Heart right ventricle (tissue), 16 donors: ENCODE data around the gene USP31. TPM values are rescaled to one million over a fixed set of nuclear protein-coding genes. Genes with fewer than 3 reads are reported as not detected.
"Not testable (repeated sequence)": the region's sequence is repeated elsewhere in the genome, so short reads cannot be mapped to it uniquely, and the experiment has no call there.

Experiments
- ATAC-seq, 8 donors: fragments of 200-7000 bp; cut with Tn5 transposase; one replicate each; pipeline ENCODE4 v1.9.1; 2020; ENCODE audit warnings: mild to moderate bottlenecking in 8 of 8, moderate library complexity in 8 of 8, moderate number of reproducible peaks in 1 of 8
- DNase-seq, 2 donors: peaks; one replicate each; pipeline ENCODE4 v3.0.0-alpha.2; 2020
- H3K27ac ChIP-seq, 10 donors: fragments of 200-600 bp; sonication (generic) in 2 of 10; one replicate each; pipeline versions ENCODE4 v1.5.0 to v1.8.0; 2020 to 2022; ENCODE audit warnings: mild to moderate bottlenecking in 3 of 10
- H3K27me3 ChIP-seq, 7 donors: fragments of 200-600 bp; one replicate each; pipeline ENCODE4 v1.8.0; 2021 to 2022; ENCODE audit warnings: mild to moderate bottlenecking in 2 of 7
- H3K36me3 ChIP-seq, 9 donors: fragments of 200-600 bp; sonication (generic) in 1 of 9; one replicate each; pipeline versions ENCODE4 v1.5.0 to v1.8.0; 2020 to 2022; ENCODE audit warnings: mild to moderate bottlenecking in 2 of 9
- H3K4me1 ChIP-seq, 9 donors: fragments of 200-600 bp; sonication (generic) in 1 of 9; one replicate each; pipeline versions ENCODE4 v1.5.0 to v1.8.0; 2020 to 2022; ENCODE audit warnings: mild to moderate bottlenecking in 4 of 9
- H3K4me3 ChIP-seq, 10 donors: fragments of 200-600 bp; sonication (generic) in 2 of 10; one replicate each; pipeline versions ENCODE4 v1.5.0 to v1.8.0; 2020 to 2022; ENCODE audit warnings: mild to moderate bottlenecking in 7 of 10, moderate library complexity in 2 of 10
- H3K9me3 ChIP-seq, 11 donors: fragments of 200-600 bp in 10 of 11; sonication (generic) in 2 of 11; one replicate each; pipeline versions ENCODE4 v1.5.0 to v1.8.0; 2013 to 2022; ENCODE audit warnings: mild to moderate bottlenecking in 2 of 11, control low read depth in 1 of 11, moderate library complexity in 1 of 11
- CTCF ChIP-seq, 9 donors: fragments of 200-600 bp; sonication (generic) in 2 of 9; IDR thresholded peaks; one replicate each; pipeline versions ENCODE4 v1.5.0 to v1.8.0; 2021 to 2022; ENCODE audit warnings: antibody characterized with exemption in 9 of 9, mild to moderate bottlenecking in 5 of 9, moderate library complexity in 1 of 9
- WGBS, 2 donors: extraction: QIAGEN DNeasy Blood & Tissue Kit; methylation state at CpG; one replicate each; pipeline ENCODE4 v1.1.7; 2013; ENCODE audit warnings: inconsistent platforms in 1 of 2; 5-methylcytosine and 5-hydroxymethylcytosine counted together
- intact Hi-C, 10 donors: fragments of 100-400 bp; cut with DNase I; formaldehyde crosslinking; loops; one replicate each; pipeline versions ENCODE4 v1.11.1 to v1.14.2; 2022
- polyA plus RNA-seq, 2 donors: library from polyadenylated mRNA; stranded (reverse); fragments of 200-250 nt; gene quantifications; one replicate each; pipeline ENCODE4 v1.2.3, GENCODE V29; 2013
- total RNA-seq, 10 donors: library from RNA; stranded (reverse); fragmentation: NEBNext Ultra II Directional in 3 of 10; extraction: Animal tissue kit (Norgen Biotek cat#: 25700) in 3 of 10; gene quantifications; one replicate each; pipeline versions ENCODE4 v1.2.1 to v1.2.4, GENCODE V29; 2021 to 2023
- donor health status: Arrhythmogenic right ventricular cardiomyopathy.
- donor health status: ischemic (EF 13 %, LVEDD 7.1; RV severe dilation, severe dysfunction).
- donor health status: healthy with polysubstance abuse.
- donor health status: DM: no; HTN: yes; CAD: no.
- donor health status: DM: no; HTN: no; CAD: no.
- donor health status: ischemic (EF 25% LVEDD 6.9; RV normal size, moderate dysfunction).
- donor health status: ischemic (EF 25% LVEDD 5.7; RV mildly dilated, moderate dysfunction).
- donor health status: healthy.
- donor health status: DM: yes; HTN: yes; CAD: no.
- donor health status: Ischemic cardiomyopathy.
- donor health status: ischemic (EF 35%, LVEDD 5.7; RV mildly dilated, moderate dysfunction).
- donor health status: nonischemic (EF 11% LVEDD 7.7; RV severe dilation, severe dysfunction).
- donor health status: DM: yes; HTN: yes; CAD: no.
- donor health status: PGD.
- donor health status: ischemic (EF 29% LVEDD 5.4; RV normal size, mild dysfunction).
- donor health status: nonischemic (EF 23%, LVEDD 6.1; RV moderate dilation, normal function).

The USP31 gene
- total and polyA plus RNA-seq, 12 donors = 8.9 to 32.1 (median 22.4) TPM

- DNase-seq (no peak), ATAC-seq (no peak)
- Histone ChIP-seq H3K36me3 (no peaks in the 10 kb centered on the region), H3K27ac (peak overlapping the region in 1 of 10 donors; percentile 11), H3K4me1 (peaks cover 3 to 89% (median 59%) of the 10 kb centered on the region in 9 donors), H3K9me3 (no peaks in the 10 kb centered on the region), H3K27me3 (no peaks in the 10 kb centered on the region), H3K4me3 (no peak overlapping the region)
- TF ChIP-seq CTCF (IDR thresholded peaks at IDR 0.05) = no peak
- 66 to 70% methylated on average over 6 of the region's 6 CpGs for WGBS, 2 donors
- intact Hi-C loops = loop anchor here in 5 of 10 donors (5.0 to 10.0 kb wide), 3 partner anchors 60 to 80 kb away; no protein-coding TSS in a partner anchor
Measured at GRCh38 chr16:23145186-23145585, 4.1 kb downstream of the USP31 start.

DNA sequence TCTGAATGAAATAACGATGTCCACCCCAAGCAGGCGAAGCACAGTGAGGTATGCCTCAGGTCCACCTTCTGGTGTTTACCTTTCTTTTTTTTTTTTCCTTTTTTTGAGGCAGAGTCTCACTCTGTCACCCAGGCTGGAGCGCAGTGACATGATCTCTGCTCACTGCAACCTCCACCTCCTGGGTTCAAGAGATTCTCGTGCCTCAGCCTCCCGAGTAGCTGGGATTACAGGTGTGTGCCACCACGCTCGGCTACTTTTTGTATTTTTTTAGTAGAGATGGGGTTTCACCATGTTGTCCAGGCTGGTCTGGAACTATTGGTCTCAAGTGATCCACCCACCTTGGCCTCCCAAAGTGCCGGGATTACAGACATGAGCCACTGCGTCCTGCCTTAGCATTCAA, 4.9 kb downstream of the USP31 start:
- not testable (repeated sequence) for H3K9me3 ChIP-seq, H3K36me3 ChIP-seq, H3K27me3 ChIP-seq, H3K27ac ChIP-seq, H3K4me3 ChIP-seq, DNase-seq, ATAC-seq
- 96 to 97% methylated on average over 9 of the region's 9 CpGs for WGBS, 2 donors
- intact Hi-C loops = loop anchor here in 3 of 10 donors (5.0 to 10.0 kb wide), 3 partner anchors 57 to 80 kb away; no protein-coding TSS in a partner anchor
- peaks cover 3 to 92% (median 64%) of the 10 kb centered on the region in 9 donors for H3K4me1 ChIP-seq

- Histone ChIP-seq H3K4me3 (no peak overlapping the region), H3K9me3 (peaks cover 0 to 7% (median 0%) of the 10 kb centered on the region in 11 donors), H3K27me3 (no peaks in the 10 kb centered on the region), H3K36me3 (no peaks in the 10 kb centered on the region), H3K27ac (peak overlapping the region in 5 of 10 donors; percentile 22 to 55 (median 36)), H3K4me1 (peaks cover 3 to 94% (median 64%) of the 10 kb centered on the region in 9 donors)
- ATAC-seq (peak in 1 of 8 donors; percentile 1), DNase-seq (no peak)
- intact Hi-C loops = loop anchor here in 3 of 10 donors (5.0 to 10.0 kb wide), 3 partner anchors 56 to 79 kb away; no protein-coding TSS in a partner anchor
- 63 to 68% methylated on average over 3 of the region's 3 CpGs for WGBS, 2 donors
- no peak for TF ChIP-seq CTCF (IDR thresholded peaks at IDR 0.05)
Measured at GRCh38 chr16:23143391-23143790, 5.9 kb downstream of the USP31 start.

DNA sequence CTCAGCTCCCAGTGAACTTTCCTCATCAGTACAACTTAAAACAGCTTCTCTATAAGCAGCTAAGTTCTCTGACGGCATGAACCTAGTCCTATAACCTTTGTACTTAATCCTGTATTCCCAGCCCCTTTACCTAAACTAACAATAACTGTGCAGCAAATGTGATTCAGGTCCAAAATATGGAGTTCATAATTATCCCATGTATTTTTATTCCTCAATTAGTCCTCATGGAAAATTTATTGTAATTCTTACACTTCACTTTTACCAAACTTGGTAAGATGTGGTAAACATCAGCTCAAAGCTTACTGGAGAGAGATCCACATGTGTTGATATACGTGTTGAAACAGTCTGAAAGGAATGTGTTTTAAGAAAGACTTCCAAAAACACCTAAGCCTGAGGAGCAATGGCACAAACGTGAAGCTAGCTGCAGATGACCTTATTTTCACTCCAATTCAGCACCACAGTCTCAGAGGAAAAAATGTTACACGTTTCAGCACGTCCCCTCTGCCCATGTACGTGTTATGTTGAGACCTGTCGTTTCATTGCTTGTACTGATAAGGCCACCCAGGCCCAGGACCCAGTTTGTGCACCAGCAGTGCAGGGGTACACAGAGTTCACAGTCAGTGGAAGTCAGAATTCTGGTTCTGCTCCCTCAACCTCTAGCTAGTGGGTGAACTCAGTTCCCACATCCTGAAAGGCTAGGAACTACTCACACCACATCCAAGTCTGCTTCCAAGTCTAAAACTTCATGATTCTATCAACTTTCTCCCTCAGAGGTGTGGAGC, 7.1 kb downstream of the USP31 start:
- Histone ChIP-seq H3K27ac (peak overlapping the region in 9 of 10 donors; percentile 22 to 61 (median 36)), H3K4me3 (no peak overlapping the region), H3K36me3 (no peaks in the 10 kb centered on the region), H3K9me3 (peaks cover 0 to 19% (median 2%) of the 10 kb centered on the region in 11 donors), H3K4me1 (peaks cover 3 to 82% (median 52%) of the 10 kb centered on the region in 9 donors), H3K27me3 (no peaks in the 10 kb centered on the region)
- TF ChIP-seq CTCF (IDR thresholded peaks at IDR 0.05) = no peak
- ATAC-seq (peak in 7 of 8 donors; percentile 21 to 91 (median 61)), DNase-seq (no peak)
- WGBS, 2 donors = 39 to 49% methylated on average over 7 of the region's 7 CpGs
- intact Hi-C loops = loop anchor here in 3 of 10 donors (5.0 to 10.0 kb wide), 3 partner anchors 55 to 77 kb away; no protein-coding TSS in a partner anchor
